ENCODE measurements around the gene PIK3CD.
"Not testable (repeated sequence)": the region's sequence is repeated elsewhere in the genome, so short reads cannot be mapped to it uniquely, and the experiment has no call there.

The PIK3CD gene

DNA sequence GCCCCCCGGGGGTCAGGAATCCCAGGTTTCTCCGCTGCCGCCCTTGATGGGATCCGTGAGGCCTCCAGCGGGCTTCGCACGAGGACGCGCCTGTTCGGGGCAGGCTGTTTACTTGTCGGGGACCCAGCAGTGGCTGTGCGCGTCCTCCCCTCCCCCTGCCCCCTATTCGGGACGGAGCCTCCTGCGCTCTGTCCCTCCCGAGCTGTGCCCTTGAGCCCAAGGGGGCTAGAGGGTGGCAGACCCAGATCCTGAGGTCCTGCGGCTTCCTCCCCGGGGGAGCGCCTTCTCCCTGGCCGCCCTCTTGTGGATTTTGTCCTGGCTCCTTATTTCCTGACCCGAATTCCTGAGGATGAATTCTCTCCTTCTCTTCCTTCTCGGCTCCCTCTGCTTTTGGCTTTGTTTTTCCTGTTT is 38.4 kb downstream of the PIK3CD start:
- DNase-seq = no peak

DNA sequence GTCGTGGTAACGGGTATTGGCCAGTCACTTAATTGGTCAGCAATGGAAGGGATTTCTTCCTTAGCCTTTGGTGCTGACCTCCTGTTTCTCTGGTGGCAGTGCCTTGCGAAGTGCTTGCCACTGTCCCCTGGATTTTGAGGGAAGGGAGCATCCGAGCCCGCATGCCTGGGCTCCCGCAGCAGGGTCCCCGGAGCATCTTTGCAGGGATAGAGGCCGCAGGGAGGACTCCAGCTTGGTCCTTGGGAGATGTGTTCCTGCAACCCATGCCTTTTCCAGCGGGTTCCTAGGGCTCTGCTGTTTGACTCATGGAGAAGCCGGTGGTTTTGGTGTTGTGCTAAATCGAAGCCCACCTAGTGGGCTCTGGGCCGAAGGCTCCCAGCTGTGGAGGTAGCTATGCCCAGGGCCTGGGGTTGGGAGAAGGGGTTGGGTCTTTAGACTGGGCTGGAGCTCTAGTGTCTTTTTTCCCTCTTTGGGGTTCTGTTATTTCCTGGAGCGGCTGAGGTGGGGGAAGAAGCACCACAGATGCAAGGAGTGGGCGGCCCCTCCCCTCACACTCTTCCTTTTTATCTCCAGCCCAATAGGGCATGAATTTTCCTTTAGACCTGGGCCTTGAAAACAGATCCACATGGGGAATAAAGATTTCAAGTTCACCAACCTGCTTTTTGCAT is 39.0 kb downstream of the PIK3CD start:
- DNase-seq = no peak

DNA sequence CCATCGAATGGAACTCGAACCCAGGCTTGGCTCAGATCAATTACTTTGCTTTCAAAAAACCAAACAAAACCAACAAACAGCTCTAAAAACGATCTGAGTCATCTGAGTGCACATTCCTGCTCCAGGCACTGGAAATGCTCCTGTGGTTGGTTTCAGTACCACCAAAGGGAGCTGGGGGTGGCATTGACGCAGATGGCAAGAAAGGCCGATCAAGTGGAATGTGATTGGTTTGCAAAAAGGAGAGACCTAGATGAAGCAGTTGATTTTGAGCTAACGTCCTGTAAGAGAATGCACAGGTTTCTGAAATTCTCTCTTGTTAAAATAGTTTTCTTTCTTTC is 39.5 kb downstream of the PIK3CD start:
- no peak for DNase-seq

DNA sequence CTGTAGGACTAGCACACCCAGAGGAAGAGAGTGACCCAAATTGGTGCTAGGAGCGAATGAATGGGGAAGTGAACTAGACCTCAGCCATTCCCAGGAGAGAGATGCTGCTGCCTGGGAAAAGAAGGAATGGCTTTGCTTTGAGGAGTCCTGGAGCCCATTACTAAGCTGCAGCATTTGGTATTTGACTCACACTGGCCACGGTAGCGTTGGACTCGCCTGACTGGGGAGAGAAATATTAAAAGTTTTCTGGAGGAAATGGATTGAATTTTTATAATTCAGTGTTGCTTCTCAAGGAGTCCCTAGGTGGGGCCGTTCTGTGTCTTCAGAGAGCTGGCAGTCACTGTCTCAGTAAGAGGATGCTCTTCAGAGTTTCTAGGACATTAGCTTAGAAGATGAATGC is 40.2 kb downstream of the PIK3CD start:
- no peak for DNase-seq

DNA sequence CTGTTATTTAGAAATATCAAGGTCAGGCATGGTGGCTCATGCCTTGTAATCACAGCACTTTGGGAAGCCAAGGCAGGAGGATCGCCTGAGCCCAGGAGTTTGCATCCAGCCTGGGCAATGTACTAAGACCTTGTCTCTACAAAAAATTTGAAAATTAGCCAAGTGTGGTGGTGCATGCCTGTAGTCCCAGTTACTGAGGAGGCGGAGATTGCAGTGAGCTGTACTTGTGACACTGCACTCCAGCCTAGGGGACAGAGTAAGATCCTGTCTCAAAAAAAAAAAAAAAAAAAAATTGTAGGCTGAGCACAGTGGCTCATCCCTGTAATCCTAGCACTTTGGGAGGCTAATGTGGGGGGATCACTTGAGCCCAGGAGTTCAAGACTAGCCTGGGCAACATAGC is 45.3 kb downstream of the PIK3CD start:
- DNase-seq = no peak

DNA sequence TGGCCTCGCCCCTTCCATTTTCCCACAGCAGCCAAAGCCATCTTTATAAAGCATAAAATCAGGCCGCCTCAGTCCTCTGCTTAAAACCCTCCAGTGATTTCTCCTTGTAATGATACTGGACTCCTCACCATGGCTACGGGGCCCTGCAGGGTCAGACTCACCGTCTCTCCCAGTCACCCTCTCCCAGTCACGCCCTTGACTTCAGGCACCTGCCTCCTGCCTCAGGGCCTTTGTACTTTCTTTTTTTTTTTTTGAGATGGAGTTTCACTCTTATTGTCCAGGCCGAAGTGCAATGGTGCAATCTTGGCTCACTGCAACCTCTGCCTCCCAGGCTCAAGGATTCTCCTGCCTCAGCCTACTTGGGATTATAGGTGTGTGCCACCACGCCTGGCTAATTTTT is 47.8 kb downstream of the PIK3CD start:
- no peak for DNase-seq

DNA sequence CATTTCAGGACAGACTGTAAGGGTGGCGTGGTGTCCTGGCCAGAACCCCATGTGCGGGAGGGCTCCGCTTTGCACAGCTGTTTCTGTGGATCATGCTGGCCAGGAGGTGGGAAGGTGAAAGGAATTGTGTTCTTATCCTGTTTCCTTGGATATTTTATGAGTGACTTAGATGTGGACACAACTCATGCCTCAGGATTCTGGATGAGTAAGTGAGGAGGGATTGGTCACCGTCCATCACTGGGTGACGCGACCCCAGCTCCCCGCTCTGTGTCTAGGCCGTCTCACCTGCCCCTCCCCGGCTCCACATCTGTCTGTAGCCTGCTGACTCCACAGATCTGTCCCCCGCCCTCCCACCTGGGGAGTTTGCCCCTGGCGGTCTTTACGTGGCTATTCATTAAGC is 48.8 kb downstream of the PIK3CD start:
- DNase-seq = no peak

DNA sequence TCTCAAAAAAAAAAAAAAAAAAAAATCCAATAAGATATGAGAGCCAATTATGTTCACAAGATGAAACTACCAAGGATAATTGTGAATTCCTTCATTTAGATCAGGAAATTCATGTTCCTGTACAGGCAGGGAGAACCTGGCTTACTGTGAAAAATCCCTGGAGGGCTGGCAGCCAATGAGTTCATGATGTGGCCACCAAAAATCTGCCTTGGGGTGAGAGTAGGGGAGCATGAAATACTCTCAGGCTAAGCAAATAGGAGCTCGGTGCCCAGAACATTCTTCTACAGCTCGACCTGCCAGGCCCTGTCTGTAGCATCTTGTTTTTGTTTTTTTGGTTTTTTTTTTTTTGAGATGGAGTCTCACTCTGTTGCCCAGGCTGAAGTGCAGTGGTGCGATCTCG is 50.1 kb downstream of the PIK3CD start:
- DNase-seq = no peak

DNA sequence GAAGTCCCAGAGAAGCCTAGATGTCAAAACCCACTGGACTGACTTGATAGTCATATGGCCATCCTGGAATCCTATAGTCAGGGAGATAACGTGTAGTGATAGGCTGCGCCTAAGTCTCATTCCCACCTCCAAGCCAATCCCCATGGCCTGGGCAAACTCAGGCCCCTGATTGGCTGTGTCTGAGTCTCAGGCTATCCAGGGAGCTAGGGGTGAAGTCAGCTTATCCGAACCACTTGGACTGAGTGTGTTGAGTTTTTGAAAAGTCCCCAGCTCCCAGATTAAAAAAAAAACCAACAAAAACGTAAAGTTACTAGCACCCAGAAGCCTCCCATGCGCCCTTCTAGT is 51.6 kb downstream of the PIK3CD start:
- no peak for DNase-seq

DNA sequence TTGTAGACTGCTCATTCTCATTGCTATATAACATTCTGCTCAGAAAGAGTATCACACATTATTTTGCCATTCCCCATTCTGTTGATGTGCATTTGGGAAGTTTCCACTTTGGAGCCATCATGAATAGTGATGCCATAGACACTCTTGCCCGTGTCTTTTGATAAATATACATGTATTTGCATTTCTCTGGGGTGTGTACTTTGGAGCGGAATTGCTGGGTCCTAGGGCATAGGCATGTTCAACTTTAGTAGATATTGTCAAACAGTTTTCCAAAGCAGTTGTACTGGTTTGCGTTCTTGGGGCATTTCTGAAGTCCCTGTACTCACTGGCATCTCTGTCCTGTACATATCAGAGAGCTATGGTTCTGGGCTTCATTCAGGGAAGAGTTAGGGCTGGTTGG is 52.1 kb downstream of the PIK3CD start:
- no peak for DNase-seq

DNA sequence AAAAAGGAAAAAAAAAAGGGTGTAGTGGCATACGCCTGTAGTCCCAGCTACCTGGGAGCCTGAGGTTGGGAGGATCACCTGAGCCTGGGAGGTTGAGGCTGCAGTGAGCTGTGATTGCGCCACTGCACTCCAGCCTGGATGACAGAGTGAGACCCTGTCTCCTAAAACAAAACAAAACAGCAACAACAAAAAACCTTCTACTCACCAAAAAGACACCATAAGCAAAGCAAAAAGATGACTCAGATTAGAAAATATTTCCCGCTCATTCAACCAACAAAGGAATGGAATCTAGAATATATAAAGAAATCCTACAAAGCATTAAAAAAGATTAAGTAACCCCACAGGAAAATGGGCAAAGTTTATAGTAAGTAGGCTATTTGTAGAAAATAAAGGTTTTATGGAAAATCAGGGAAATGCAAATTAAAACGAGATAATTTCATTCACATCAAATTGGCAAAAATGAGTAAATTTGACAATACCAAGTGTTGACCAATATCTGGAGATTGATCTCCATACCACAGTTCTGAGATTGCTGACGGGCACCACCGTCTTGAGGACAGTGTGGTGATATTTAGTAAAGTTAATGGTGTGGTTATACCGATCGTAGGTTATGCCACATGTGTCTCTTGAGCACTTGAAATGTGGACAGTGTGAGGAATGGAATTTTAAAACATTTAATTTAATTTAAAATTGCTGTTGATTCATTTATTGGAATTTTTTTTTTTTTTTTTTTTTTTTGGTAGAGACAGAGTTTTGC is 54.0 kb downstream of the PIK3CD start:
- DNase-seq = no peak

DNA sequence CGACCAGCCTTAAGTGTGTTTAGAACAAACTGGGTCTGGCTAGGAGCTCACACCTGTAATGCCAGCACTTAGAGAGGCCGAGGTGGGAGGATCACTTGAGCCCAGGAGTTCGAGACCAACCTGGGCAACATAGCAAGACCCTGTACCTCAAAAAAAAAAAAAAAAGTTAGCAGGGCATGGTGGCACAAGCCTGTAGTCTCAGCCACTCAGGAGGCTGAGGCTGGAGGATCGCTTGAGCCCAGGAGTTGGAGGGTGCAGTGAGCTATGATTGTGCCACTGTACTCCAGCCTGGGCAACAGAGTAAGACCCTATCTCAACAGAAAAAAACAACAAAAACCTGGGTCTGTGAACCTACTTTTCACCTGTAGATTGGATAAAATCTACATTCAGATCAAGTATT is 54.6 kb downstream of the PIK3CD start:
- no peak for DNase-seq

DNA sequence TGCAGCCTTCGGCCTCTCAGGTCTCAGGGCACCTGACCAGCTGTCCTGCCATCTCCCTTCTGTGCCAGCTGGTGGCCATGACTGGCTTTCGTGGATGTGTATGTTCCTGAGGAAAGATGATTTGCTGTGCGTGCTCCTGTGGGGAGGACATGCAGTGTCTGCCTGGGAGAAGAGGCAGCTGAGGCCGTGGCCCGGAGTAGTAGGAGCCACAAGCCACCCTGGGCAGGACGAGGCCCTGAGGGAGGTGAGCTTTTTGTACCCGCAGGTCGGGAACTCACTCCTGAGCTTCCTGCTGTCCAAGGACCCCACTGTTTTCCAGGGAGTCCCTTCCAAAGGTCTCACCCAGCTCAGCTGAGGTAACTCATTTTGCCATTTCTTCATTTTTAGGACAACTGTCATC is 58.5 kb downstream of the PIK3CD start:
- no peak for DNase-seq

DNA sequence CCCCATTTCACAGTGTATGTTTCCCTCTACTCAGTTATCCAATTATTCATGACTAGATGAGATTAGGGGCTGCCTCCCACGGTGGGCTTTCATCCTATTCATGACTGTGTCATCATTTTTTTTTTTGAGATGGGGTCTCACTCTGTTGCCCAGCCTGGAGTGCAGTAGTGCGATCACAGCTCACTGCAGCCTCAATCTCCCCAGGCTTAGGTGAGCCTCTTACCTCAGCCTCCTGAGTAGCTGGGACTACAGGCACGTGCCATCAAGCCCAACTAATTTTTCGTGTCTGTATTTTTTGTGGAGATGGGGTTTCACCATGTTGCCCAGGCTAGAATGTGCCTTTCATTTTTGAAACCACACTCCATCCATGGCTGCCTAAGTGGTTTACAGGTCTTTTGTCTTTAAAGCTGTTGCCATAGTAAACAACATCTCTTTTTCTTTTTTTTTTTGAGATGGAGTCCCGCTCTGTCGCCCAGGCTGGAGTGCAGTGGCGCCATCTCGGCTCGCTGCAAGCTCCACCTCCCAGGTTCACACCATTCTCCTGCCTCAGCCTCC is 60.0 kb downstream of the PIK3CD start:
- no peak for DNase-seq

DNA sequence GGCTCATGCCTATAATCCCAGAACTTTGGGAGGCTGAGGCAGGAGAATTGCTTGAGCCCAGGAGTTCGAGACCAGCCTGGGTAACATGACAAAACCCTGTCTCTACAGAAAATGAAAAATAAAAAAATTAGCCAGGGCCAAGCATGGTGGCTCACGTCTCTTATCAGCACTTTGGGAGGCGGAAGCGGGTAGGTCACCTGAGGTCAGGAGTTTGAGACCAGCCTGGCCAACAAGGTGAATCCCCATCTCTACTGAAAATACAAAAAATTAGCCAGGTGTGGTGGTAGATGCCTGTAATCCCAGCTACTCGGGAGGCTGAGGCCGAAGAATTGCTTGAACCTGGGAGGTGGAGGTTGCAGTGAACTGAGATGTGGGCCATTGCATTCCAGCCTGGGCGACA is 61.2 kb downstream of the PIK3CD start:
- DNase-seq = not testable (repeated sequence)

DNA sequence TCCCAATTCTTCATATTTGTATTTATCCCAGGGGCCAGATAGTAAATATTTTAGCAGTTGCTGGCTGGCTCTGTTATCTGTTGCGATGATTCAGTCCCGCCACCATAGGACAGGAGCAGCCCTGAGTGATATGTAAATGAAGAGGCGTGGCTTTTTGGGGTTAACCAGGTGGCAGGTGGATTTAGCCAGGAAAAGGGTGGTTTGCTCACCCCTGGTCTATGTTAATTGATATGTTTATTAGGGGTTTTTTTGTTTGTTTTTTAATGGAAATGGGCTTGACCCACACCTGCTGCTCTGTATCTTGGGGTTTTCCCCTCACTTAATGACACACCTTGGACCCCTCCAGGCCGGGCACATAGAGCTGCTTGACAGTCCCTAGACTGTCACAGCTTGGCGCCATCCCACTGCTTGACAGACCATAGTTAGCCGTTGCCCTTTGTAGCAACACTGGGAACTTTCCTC is 62.8 kb downstream of the PIK3CD start:
- DNase-seq = no peak

DNA sequence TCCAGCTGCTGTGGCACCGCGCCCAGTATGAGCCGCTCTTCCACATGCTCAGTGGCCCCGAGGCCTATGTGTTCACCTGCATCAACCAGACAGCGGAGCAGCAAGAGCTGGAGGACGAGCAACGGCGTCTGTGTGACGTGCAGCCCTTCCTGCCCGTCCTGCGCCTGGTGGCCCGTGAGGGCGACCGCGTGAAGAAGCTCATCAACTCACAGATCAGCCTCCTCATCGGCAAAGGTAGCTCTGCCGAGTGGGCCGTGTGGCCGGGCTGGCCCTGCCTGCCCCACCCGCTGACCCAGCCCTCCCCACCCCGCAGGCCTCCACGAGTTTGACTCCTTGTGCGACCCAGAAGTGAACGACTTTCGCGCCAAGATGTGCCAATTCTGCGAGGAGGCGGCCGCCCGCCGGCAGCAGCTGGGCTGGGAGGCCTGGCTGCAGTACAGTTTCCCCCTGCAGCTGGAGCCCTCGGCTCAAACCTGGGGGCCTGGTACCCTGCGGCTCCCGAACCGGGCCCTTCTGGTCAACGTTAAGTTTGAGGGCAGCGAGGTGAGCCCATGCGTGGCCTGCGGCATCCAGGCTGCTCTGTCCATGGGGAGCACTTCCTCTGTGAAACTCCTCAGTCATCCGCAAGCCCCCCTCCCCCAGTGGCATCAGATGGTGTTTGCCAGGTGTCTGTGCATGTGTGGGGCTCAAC is 64.2 kb downstream of the PIK3CD start:
- no peak for DNase-seq

DNA sequence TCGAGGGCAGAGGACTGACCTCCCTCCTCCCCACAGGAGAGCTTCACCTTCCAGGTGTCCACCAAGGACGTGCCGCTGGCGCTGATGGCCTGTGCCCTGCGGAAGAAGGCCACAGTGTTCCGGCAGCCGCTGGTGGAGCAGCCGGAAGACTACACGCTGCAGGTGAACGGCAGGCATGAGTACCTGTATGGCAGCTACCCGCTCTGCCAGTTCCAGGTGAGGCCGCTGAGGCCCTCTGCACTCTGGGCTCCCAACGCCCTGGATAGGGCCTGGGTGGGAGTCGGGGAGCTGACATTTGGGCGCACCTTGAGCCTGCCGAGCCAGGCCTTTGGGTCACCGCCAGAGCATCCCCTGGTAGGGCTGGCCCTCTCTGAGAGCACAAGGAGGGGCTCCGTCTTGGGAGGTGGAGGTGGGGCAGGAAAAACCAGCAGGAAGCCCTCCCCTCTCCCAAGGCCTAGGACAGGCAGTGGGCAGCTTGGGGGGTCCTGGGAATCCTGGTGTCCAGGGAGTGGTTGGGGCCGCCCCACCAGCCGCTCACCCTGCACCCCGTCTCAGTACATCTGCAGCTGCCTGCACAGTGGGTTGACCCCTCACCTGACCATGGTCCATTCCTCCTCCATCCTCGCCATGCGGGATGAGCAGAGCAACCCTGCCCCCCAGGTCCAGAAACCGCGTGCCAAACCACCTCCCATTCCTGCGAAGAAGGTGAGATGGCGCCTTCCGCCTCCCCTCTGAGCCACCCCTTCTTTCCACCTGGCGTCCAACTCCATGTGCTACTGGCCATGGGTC is 65.1 kb downstream of the PIK3CD start:
- DNase-seq = no peak

DNA sequence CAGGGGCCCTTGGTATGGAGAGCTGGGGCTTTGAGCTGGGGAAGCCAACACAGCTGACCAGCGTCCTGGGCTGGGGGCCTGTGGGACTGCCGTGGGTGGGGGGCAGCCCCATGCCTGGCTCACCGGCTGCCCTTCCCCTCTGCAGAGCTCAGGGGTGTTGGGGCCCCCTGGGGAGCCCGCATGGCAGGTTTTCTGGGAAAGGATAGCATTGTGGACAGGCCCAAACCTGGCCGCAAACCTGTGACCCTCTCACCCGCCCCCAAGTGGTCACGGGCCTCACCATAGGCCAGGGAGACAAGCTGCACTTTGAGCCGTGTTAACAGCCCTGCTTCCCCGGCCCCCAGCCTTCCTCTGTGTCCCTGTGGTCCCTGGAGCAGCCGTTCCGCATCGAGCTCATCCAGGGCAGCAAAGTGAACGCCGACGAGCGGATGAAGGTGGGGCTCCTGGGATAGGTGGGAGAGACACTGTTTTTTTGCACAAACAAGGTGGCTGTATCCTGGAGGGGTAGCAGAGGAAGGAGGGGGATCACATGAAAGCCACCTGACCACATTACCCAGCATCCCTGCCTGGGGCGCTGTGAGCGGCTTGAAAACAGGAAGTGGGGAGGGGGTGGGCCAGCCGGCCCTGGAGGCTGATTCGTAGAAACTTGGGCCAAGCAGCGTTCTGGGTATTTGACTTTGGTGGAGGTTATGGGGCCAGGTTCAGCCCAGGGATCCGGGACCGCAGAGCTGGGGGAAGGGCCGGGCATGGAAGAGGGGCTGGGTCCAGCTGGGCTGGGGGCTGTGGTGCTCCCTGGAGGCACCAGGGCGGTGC is 65.9 kb downstream of the PIK3CD start:
- DNase-seq = no peak

DNA sequence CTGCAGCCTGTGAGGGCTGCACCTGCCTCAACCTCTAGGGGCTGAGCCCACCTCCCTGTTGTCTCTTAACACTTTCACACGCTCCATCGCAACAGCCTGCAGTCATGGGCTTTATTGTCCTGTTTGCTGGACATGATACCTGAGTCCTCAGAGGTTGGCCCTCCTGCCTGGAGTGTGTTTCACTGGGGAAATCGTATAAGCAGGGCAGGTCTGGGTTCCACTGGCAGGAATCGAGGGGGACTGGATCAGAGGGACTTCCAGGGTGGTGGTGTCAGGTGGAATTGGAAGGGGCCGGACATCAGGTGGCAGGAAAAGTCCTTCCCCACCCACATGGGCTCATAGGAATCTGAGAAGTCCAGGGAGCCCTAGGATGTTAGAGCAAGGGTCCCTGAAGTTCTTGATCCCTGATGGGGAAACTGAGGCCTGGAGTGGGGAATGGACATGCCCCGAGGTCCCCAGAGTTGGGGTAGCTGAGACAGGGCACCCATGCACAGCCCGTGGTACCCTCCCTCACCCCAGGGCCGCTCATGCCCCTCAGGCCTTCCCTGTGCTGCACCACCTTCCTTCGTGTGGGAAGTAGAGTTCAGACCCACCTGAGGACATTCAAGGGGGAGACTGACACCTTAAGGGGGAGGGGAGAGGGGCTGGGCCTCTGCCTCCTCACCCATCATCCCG is 66.6 kb downstream of the PIK3CD start:
- DNase-seq = no peak

DNA sequence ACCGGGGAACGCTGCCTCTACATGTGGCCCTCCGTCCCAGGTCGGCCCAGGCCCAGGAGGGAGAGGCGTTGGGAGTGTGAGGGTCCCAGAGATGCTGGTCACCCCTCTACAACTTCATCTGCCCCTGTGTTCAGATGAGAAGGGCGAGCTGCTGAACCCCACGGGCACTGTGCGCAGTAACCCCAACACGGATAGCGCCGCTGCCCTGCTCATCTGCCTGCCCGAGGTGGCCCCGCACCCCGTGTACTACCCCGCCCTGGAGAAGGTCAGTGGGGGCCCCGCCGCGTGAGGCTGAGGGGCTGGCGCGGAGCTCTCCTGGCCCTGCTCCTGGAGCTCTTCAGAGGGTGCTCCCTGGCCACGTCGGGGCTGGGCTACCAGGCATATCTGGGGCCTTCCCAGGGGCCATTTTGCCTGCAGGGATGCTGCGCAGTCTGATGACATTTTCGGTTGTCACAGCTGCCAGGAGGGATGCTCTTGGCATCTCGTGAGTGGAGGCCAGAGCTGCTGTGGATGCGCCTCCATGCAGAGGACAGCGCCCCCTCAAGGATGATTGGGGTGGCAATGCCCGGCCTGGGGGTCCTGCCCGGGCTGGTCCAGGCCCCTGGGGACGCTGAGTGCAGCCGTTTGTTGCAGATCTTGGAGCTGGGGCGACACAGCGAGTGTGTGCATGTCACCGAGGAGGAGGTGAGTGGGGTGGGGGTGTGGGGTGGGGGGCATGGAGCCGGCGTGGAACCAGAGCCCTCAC is 68.6 kb downstream of the PIK3CD start:
- no peak for DNase-seq

Measured in NCI-H1105 treated with DMSO at 0.1 percent for 48 hours (cell line).